HEK293 (cell line): Measurements from ENCODE around the gene CRNKL1.

Experiments
- CTCF ChIA-PET: fragments of 350-600 bp; formaldehyde crosslinking; extraction: SDS; loops from one replicate; lab custom pipeline; 2021; ENCODE audit warnings: antibody characterized with exemption; lab: Yijun Ruan, JAX
- POLR2A ChIA-PET: fragments of 300-600 bp; formaldehyde crosslinking; extraction: SDS; loops from one replicate; lab custom pipeline; 2020; ENCODE audit warnings: antibody characterized with exemption, inconsistent platforms; lab: Yijun Ruan, JAX
- H3K27ac ChIP-seq: fragments of 200-500 bp; sonication (Bioruptor generic); 2 replicates; pipeline ENCODE4 v1.5.1; 2014; ENCODE audit warnings: low read depth, low read length, control low read depth, inconsistent platforms; ENCODE audit errors: extremely low read depth
- H3K36me3 ChIP-seq, 2 experiments: fragments of 200-500 bp in 1 of 2; sonication (Bioruptor generic) in 1 of 2; 1 replicate in 1 of 2; 2 replicates in 1 of 2; pipeline ENCODE4 v1.5.1; 2014 to 2017; ENCODE audit warnings: inconsistent platforms in 2 of 2, low read length in 2 of 2; ENCODE audit not compliant: control insufficient read depth in 2 of 2, insufficient read depth in 1 of 2
- H3K4me1 ChIP-seq: fragments of 200-500 bp; sonication (Bioruptor generic); 2 replicates; pipeline ENCODE4 v1.5.1; 2014; ENCODE audit warnings: mild to moderate bottlenecking, low read length, inconsistent platforms; ENCODE audit not compliant: control insufficient read depth, insufficient read depth
- H3K4me3 ChIP-seq: 2 replicates; pipeline ENCODE4 v1.5.1; 2011; ENCODE audit warnings: low read depth, mild to moderate bottlenecking, control low read depth, low read length, moderate library complexity
- H3K9me3 ChIP-seq: fragments of 200-500 bp; sonication (Bioruptor generic); 2 replicates; pipeline ENCODE4 v1.5.1; 2014; ENCODE audit warnings: low read depth, low read length, inconsistent platforms; ENCODE audit not compliant: control insufficient read depth, insufficient read depth
- ATF2 ChIP-seq: fragments of 450-650 bp; formaldehyde crosslinking; IDR thresholded peaks from 2 replicates; pipeline ENCODE4 v1.5.1; 2016; ENCODE audit warnings: missing biosample characterization, missing genetic modification characterization, low read depth
- PRDM10 ChIP-seq: fragments of 450-650 bp; formaldehyde crosslinking; IDR thresholded peaks from 2 replicates; pipeline ENCODE4 v1.5.1; 2016; ENCODE audit warnings: missing biosample characterization, missing genetic modification characterization
- SETDB1 ChIP-seq: IDR thresholded peaks from one replicate; pipeline ENCODE4 v1.6.1; 2017; ENCODE audit warnings: mild to moderate bottlenecking, low read length, moderate library complexity, mixed read lengths; ENCODE audit not compliant: insufficient read length
- ZBTB48 ChIP-seq: fragments of 450-650 bp; formaldehyde crosslinking; IDR thresholded peaks from 2 replicates; pipeline ENCODE4 v1.5.1; 2016; ENCODE audit warnings: missing biosample characterization, missing genetic modification characterization
- ZNF140 ChIP-seq: fragments of 450-650 bp; formaldehyde crosslinking; IDR thresholded peaks from 2 replicates; pipeline ENCODE4 v1.5.1; 2016; ENCODE audit warnings: missing biosample characterization, missing genetic modification characterization
- ZNF274 ChIP-seq, 2 experiments: fragments of 200-500 bp in 1 of 2; fragments of 450-650 bp in 1 of 2; sonication (Bioruptor generic) in 1 of 2; formaldehyde crosslinking in 1 of 2; IDR thresholded peaks; 2 replicates each; pipeline versions ENCODE4 v1.5.1 to v1.6.1; 2014 to 2016; ENCODE audit warnings: borderline replicate concordance in 1 of 2, inconsistent platforms in 1 of 2, low read length in 1 of 2, missing biosample characterization in 1 of 2, missing genetic modification characterization in 1 of 2
- ZNF398 ChIP-seq: fragments of 450-650 bp; formaldehyde crosslinking; IDR thresholded peaks from 2 replicates; pipeline ENCODE4 v1.5.1; 2017; ENCODE audit warnings: missing biosample characterization, missing genetic modification characterization
- ZNF544 ChIP-seq: fragments of 450-650 bp; formaldehyde crosslinking; IDR thresholded peaks from 2 replicates; pipeline ENCODE4 v1.5.0; 2017; ENCODE audit warnings: missing biosample characterization, missing genetic modification characterization
- ZNF560 ChIP-seq: fragments of 450-650 bp; formaldehyde crosslinking; IDR thresholded peaks from 2 replicates; pipeline ENCODE4 v1.5.1; 2017; ENCODE audit warnings: missing biosample characterization, missing genetic modification characterization, borderline replicate concordance
- ZNF626 ChIP-seq: fragments of 450-650 bp; sonication (Bioruptor Pico); formaldehyde crosslinking; IDR thresholded peaks from 2 replicates; pipeline ENCODE4 v1.5.1; 2018; ENCODE audit warnings: missing biosample characterization, missing genetic modification characterization, inconsistent platforms
- ZNF658 ChIP-seq: fragments of 450-650 bp; formaldehyde crosslinking; IDR thresholded peaks from 2 replicates; pipeline ENCODE4; 2016; ENCODE audit warnings: missing biosample characterization, missing genetic modification characterization
- ZNF791 ChIP-seq: fragments of 450-650 bp; formaldehyde crosslinking; IDR thresholded peaks from 2 replicates; pipeline ENCODE4 v1.5.1; 2016; ENCODE audit warnings: missing biosample characterization, missing genetic modification characterization
- ZNF830 ChIP-seq: fragments of 450-650 bp; IDR thresholded peaks from 2 replicates; pipeline ENCODE4 v1.5.0; 2018; ENCODE audit warnings: missing biosample characterization, missing genetic modification characterization, low read depth, mild to moderate bottlenecking, moderate library complexity
- ZSCAN18 ChIP-seq: fragments of 450-650 bp; formaldehyde crosslinking; IDR thresholded peaks from 2 replicates; pipeline ENCODE4 v1.5.1; 2016; ENCODE audit warnings: missing biosample characterization, missing genetic modification characterization
- TF ChIP-seq, protein P1 (sequence below): fragments of 450-650 bp; formaldehyde crosslinking; IDR thresholded peaks from 2 replicates; pipeline ENCODE4 v1.5.0; 2017; ENCODE audit warnings: missing biosample characterization, missing genetic modification characterization, borderline replicate concordance
- TF ChIP-seq, protein P2 (sequence below): fragments of 450-650 bp; formaldehyde crosslinking; IDR thresholded peaks from 2 replicates; pipeline ENCODE4 v1.5.1; 2016; ENCODE audit warnings: missing biosample characterization, missing genetic modification characterization
- TF ChIP-seq, protein P3 (sequence below): fragments of 450-650 bp; formaldehyde crosslinking; conservative IDR thresholded peaks from 2 replicates; pipeline ENCODE4 v1.5.1; 2016; ENCODE audit warnings: low read depth, missing biosample characterization, missing genetic modification characterization

CRNKL1 gene

GRCh38 chr20:20079102-20079784, 27.0 kb upstream of the CRNKL1 start (continued):
- TF ChIP-seq, protein P1, sequence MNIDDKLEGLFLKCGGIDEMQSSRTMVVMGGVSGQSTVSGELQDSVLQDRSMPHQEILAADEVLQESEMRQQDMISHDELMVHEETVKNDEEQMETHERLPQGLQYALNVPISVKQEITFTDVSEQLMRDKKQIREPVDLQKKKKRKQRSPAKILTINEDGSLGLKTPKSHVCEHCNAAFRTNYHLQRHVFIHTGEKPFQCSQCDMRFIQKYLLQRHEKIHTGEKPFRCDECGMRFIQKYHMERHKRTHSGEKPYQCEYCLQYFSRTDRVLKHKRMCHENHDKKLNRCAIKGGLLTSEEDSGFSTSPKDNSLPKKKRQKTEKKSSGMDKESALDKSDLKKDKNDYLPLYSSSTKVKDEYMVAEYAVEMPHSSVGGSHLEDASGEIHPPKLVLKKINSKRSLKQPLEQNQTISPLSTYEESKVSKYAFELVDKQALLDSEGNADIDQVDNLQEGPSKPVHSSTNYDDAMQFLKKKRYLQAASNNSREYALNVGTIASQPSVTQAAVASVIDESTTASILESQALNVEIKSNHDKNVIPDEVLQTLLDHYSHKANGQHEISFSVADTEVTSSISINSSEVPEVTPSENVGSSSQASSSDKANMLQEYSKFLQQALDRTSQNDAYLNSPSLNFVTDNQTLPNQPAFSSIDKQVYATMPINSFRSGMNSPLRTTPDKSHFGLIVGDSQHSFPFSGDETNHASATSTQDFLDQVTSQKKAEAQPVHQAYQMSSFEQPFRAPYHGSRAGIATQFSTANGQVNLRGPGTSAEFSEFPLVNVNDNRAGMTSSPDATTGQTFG = no peak
- no peak for TF ChIP-seq ATF2
- no peak for TF ChIP-seq ZNF626 (tag by site-specific recombination)
- no peak for TF ChIP-seq SETDB1
- peak; percentile 56; the same call in 1 of the 2 replicates for TF ChIP-seq ZNF140 (tag by site-specific recombination)
- TF ChIP-seq, protein P2, sequence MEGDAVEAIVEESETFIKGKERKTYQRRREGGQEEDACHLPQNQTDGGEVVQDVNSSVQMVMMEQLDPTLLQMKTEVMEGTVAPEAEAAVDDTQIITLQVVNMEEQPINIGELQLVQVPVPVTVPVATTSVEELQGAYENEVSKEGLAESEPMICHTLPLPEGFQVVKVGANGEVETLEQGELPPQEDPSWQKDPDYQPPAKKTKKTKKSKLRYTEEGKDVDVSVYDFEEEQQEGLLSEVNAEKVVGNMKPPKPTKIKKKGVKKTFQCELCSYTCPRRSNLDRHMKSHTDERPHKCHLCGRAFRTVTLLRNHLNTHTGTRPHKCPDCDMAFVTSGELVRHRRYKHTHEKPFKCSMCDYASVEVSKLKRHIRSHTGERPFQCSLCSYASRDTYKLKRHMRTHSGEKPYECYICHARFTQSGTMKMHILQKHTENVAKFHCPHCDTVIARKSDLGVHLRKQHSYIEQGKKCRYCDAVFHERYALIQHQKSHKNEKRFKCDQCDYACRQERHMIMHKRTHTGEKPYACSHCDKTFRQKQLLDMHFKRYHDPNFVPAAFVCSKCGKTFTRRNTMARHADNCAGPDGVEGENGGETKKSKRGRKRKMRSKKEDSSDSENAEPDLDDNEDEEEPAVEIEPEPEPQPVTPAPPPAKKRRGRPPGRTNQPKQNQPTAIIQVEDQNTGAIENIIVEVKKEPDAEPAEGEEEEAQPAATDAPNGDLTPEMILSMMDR = no peak
- TF ChIP-seq ZNF398 (tag by site-specific recombination) = no peak
- no peak for TF ChIP-seq ZNF544 (tag by site-specific recombination)
- TF ChIP-seq ZNF830 (tag by site-specific recombination) = no peak
- peak; percentile 70 for TF ChIP-seq PRDM10 (tag by site-specific recombination)
- TF ChIP-seq, all 188 proteins: peak for 4

DNA sequence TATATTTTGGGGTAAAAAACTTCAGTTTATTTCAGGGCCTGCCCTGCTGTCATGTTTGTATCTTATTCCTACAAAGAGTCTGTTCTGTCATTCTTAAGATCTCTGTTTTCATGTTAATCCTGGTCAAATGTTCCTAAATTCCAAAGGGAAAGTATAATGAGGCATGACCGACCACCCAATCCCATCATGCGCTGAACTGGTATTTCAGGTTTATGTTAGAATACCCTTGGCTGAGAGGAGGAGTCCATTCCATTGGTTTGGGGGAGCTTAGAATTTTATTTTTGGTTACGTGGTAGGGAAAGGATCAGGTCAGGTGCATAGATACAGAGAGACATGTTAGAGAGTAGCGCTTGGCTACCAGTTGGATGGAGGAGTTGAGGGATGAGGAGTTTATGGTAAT, 25.8 kb upstream of the CRNKL1 start:
- H3K4me1 ChIP-seq = no peaks in the 10 kb centered on the region
- no peak overlapping the region for H3K4me3 ChIP-seq
- no peaks in the 10 kb centered on the region for H3K36me3 ChIP-seq
- no peak overlapping the region for H3K27ac ChIP-seq
- TF ChIP-seq, protein P3, sequence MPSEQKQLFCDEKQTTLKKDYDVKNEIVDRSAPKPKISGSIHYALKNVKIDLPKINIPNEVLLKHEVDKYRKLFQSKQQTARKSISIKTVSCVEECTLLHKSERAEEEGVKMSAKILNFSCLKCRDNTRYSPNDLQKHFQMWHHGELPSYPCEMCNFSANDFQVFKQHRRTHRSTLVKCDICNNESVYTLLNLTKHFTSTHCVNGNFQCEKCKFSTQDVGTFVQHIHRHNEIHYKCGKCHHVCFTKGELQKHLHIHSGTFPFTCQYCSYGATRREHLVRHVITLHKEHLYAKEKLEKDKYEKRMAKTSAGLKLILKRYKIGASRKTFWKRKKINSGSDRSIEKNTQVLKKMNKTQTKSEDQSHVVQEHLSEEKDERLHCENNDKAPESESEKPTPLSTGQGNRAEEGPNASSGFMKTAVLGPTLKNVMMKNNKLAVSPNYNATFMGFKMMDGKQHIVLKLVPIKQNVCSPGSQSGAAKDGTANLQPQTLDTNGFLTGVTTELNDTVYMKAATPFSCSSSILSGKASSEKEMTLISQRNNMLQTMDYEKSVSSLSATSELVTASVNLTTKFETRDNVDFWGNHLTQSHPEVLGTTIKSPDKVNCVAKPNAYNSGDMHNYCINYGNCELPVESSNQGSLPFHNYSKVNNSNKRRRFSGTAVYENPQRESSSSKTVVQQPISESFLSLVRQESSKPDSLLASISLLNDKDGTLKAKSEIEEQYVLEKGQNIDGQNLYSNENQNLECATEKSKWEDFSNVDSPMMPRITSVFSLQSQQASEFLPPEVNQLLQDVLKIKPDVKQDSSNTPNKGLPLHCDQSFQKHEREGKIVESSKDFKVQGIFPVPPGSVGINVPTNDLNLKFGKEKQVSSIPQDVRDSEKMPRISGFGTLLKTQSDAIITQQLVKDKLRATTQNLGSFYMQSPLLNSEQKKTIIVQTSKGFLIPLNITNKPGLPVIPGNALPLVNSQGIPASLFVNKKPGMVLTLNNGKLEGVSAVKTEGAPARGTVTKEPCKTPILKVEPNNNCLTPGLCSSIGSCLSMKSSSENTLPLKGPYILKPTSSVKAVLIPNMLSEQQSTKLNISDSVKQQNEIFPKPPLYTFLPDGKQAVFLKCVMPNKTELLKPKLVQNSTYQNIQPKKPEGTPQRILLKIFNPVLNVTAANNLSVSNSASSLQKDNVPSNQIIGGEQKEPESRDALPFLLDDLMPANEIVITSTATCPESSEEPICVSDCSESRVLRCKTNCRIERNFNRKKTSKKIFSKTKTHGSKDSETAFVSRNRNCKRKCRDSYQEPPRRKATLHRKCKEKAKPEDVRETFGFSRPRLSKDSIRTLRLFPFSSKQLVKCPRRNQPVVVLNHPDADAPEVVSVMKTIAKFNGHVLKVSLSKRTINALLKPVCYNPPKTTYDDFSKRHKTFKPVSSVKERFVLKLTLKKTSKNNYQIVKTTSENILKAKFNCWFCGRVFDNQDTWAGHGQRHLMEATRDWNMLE (tag by site-specific recombination) = no peak
- TF ChIP-seq ZNF560 (no peak), ZNF791 (no peak), ZSCAN18 (tag by site-specific recombination) (no peak), ZNF274 (IDR thresholded peaks at IDR 0.05; ENCODE audit: low read length) (no peak), ZNF274 (tag by site-specific recombination; IDR thresholded peaks at IDR 0.05; ENCODE audit: borderline replicate concordance) (no peak), ZBTB48 (tag by site-specific recombination) (no peak), ZNF658 (no peak)
- CTCF ChIA-PET = interaction anchor here (0.5 to 0.6 kb wide), 2 partner anchors 46 to 62 kb away, joined by 4 to 6 read pairs; no protein-coding TSS in a partner anchor
- POLR2A ChIA-PET = no interaction called here
- H3K9me3 ChIP-seq = no peaks in the 10 kb centered on the region
